Epithelial cell of esophagus (primary cell): ENCODE results near the gene TEX52.

Experiments
- DNase-seq: peaks from one replicate; pipeline ENCODE4 v3.0.0; 2010; ENCODE audit warnings: low read depth
- H3K4me3 ChIP-seq: 2 replicates; pipeline ENCODE4 v1.5.1; 2011; ENCODE audit warnings: mild to moderate bottlenecking, low read length, control low read depth
- CTCF ChIP-seq: IDR thresholded peaks from 2 replicates; pipeline ENCODE4 v1.5.1; 2011; ENCODE audit warnings: low read depth, mild to moderate bottlenecking, low read length, control low read depth, inconsistent platforms; ENCODE audit not compliant: insufficient read depth; ENCODE audit errors: missing control alignments

The TEX52 gene

GRCh38 chr12:2833327-2833726 is 23.5 kb downstream of the TEX52 start:
- DNase-seq = peak; percentile 58
- H3K4me3 ChIP-seq = no peak overlapping the region
- no peak for TF ChIP-seq CTCF

GRCh38 chr12:2832550-2833127 is 24.2 kb downstream of the TEX52 start:
- no peak for TF ChIP-seq CTCF
- DNase-seq = no peak
- no peak overlapping the region for H3K4me3 ChIP-seq

- no peak for DNase-seq
- no peak for TF ChIP-seq CTCF
- no peak overlapping the region for H3K4me3 ChIP-seq
Measured at GRCh38 chr12:2829275-2829674, 27.6 kb downstream of the TEX52 start.

GRCh38 chr12:2826721-2827515 is 29.9 kb downstream of the TEX52 start:
- DNase-seq = no peak
- no peak for TF ChIP-seq CTCF
- H3K4me3 ChIP-seq = no peak overlapping the region

GRCh38 chr12:2826036-2826435 is 30.8 kb downstream of the TEX52 start:
- DNase-seq = no peak
- TF ChIP-seq CTCF = no peak
- no peak overlapping the region for H3K4me3 ChIP-seq

GRCh38 chr12:2825132-2825531 is 31.7 kb downstream of the TEX52 start:
- no peak for DNase-seq
- no peak for TF ChIP-seq CTCF
- no peak overlapping the region for H3K4me3 ChIP-seq

GRCh38 chr12:2824541-2824940 is 32.3 kb downstream of the TEX52 start:
- H3K4me3 ChIP-seq = no peak overlapping the region
- no peak for TF ChIP-seq CTCF
- no peak for DNase-seq
